ENCODE results near the gene TTLL10.

Gene TTLL10

GRCh38 chr1:1244192-1244811, 70.6 kb downstream of the TTLL10 start:
- TF ChIP-seq CTCF (IDR thresholded peaks at IDR 0.05; ENCODE audit: control insufficient read depth, insufficient read depth, low read depth, low read length, missing control alignments), result no peak
- no peak for DNase-seq (ENCODE audit: low read depth)

GRCh38 chr1:1245178-1245816, 71.6 kb downstream of the TTLL10 start:
- DNase-seq (ENCODE audit: low read depth), result no peak
- no peak for TF ChIP-seq CTCF (IDR thresholded peaks at IDR 0.05; ENCODE audit: control insufficient read depth, insufficient read depth, low read depth, low read length, missing control alignments)
- H3K4me3 ChIP-seq (ENCODE audit: control insufficient read depth, low read depth, low read length), result no peak overlapping the region

More at GRCh38 chr1:1244192-1244811, 70.6 kb downstream of the TTLL10 start:
- no peak overlapping the region for H3K4me3 ChIP-seq (ENCODE audit: control insufficient read depth, low read depth, low read length)

GRCh38 chr1:1245817-1246576, 72.3 kb downstream of the TTLL10 start:
- H3K4me3 ChIP-seq (ENCODE audit: control insufficient read depth, low read depth, low read length), result no peak overlapping the region
- TF ChIP-seq CTCF (IDR thresholded peaks at IDR 0.05; ENCODE audit: control insufficient read depth, insufficient read depth, low read depth, low read length, missing control alignments), result no peak
- DNase-seq (ENCODE audit: low read depth), result no peak

- H3K4me3 ChIP-seq (ENCODE audit: control insufficient read depth, low read depth, low read length), result no peak within 1 kb of the TSS
- no peak for DNase-seq (ENCODE audit: low read depth)
- TF ChIP-seq CTCF (IDR thresholded peaks at IDR 0.05; ENCODE audit: control insufficient read depth, insufficient read depth, low read depth, low read length, missing control alignments), result no peak
Observed at GRCh38 chr1:1246577-1247340, 73.1 kb downstream of the TTLL10 start, which contains the start of gene C1QTNF12. Gene C1QTNF12, minus strand, starts transcription at chr1:1246722. Its CDS starts 32 bp downstream, at chr1:1246690.

GRCh38 chr1:1247341-1247913, 73.7 kb downstream of the TTLL10 start:
- no peak for DNase-seq (ENCODE audit: low read depth)
- H3K4me3 ChIP-seq (ENCODE audit: control insufficient read depth, low read depth, low read length), result no peak overlapping the region
- TF ChIP-seq CTCF (IDR thresholded peaks at IDR 0.05; ENCODE audit: control insufficient read depth, insufficient read depth, low read depth, low read length, missing control alignments), result no peak

Data from AG09309 (cell line).